HG03196 (cell line): ENCODE measurements around the gene PAIP1.
"Not testable (repeated sequence)": the region's sequence is repeated elsewhere in the genome, so short reads cannot be mapped to it uniquely, and the experiment has no call there.

Experiments used
- ATAC-seq: cut with Tn5 transposase; IDR thresholded peaks from one replicate; pipeline ENCODE4 v1.9.1; 2021; ENCODE audit not compliant: unreplicated experiment

Gene PAIP1

GRCh38 chr5:43523662-43524072 is 33.2 kb downstream of the PAIP1 start:
- no peak for ATAC-seq

- no peak for ATAC-seq
Observed at GRCh38 chr5:43520615-43521014, 36.3 kb downstream of the PAIP1 start.

- no peak for ATAC-seq
Observed at GRCh38 chr5:43515678-43516048, 41.2 kb downstream of the PAIP1 start.

GRCh38 chr5:43514816-43515677 is 41.8 kb downstream of the PAIP1 start, which contains the start of gene C5orf34:
C5orf34 (minus strand) TSS chr5:43515148; CDS start chr5:43509339, 5,809 bp downstream.
- ATAC-seq: peak; percentile 99

GRCh38 chr5:43514471-43514815 is 42.4 kb downstream of the PAIP1 start:
- ATAC-seq: peak; percentile 25

- ATAC-seq: no peak
Observed at GRCh38 chr5:43514025-43514424, 42.9 kb downstream of the PAIP1 start.

- not testable (repeated sequence) for ATAC-seq
Observed at GRCh38 chr5:43511062-43511461, 45.8 kb downstream of the PAIP1 start.

- no peak for ATAC-seq
Observed at GRCh38 chr5:43498581-43498980, 58.3 kb downstream of the PAIP1 start.

- no peak for ATAC-seq
Observed at GRCh38 chr5:43497311-43498104, 59.4 kb downstream of the PAIP1 start.

- ATAC-seq: no peak
Observed at GRCh38 chr5:43491326-43491725, 65.6 kb downstream of the PAIP1 start.

GRCh38 chr5:43486353-43486752 is 70.5 kb downstream of the PAIP1 start:
- ATAC-seq: no peak

- no peak for ATAC-seq
Observed at GRCh38 chr5:43485406-43485805, 71.5 kb downstream of the PAIP1 start.

GRCh38 chr5:43484106-43484849 is 72.6 kb downstream of the PAIP1 start:
- ATAC-seq: peak; percentile 73

GRCh38 chr5:43483298-43484105 is 73.4 kb downstream of the PAIP1 start, which contains the start of gene TMEM267:
TMEM267 (minus strand) TSS chr5:43483865; CDS start chr5:43453969, 29,896 bp downstream.
- peak; percentile 90 for ATAC-seq

- ATAC-seq: no peak
Observed at GRCh38 chr5:43482490-43483297, 74.2 kb downstream of the PAIP1 start.
